GM18498 (cell line): Measurements from ENCODE around the gene SDR42E2.
"Not testable (repeated sequence)": the region's sequence is repeated elsewhere in the genome, so short reads cannot be mapped to it uniquely, and the experiment has no call there.

Experiments used
- ATAC-seq: cut with Tn5 transposase; IDR thresholded peaks from one replicate; pipeline ENCODE4 v1.9.1; 2021; ENCODE audit warnings: mild to moderate bottlenecking, moderate library complexity; ENCODE audit not compliant: unreplicated experiment

SDR42E2 gene

GRCh38 chr16:22153078-22153477, 9.2 kb upstream of the SDR42E2 start:
- not testable (repeated sequence) for ATAC-seq

- no peak for ATAC-seq
Observed at GRCh38 chr16:22161401-22161800, 905 bp upstream of the SDR42E2 start.

- ATAC-seq, result no peak
Observed at GRCh38 chr16:22162656-22163009, 327 bp downstream of the SDR42E2 start.

GRCh38 chr16:22163806-22164205, 1.5 kb downstream of the SDR42E2 start:
- no peak for ATAC-seq

GRCh38 chr16:22164482-22164881, 2.2 kb downstream of the SDR42E2 start:
- no peak for ATAC-seq

GRCh38 chr16:22165508-22166285, 3.4 kb downstream of the SDR42E2 start:
- ATAC-seq, result no peak

GRCh38 chr16:22171953-22172352, 9.6 kb downstream of the SDR42E2 start:
- no peak for ATAC-seq

- ATAC-seq, result not testable (repeated sequence)
Observed at GRCh38 chr16:22172642-22173041, 10.3 kb downstream of the SDR42E2 start.

- no peak for ATAC-seq
Observed at GRCh38 chr16:22174642-22175041, 12.3 kb downstream of the SDR42E2 start.

GRCh38 chr16:22177968-22178930, 15.9 kb downstream of the SDR42E2 start:
- ATAC-seq, result no peak

- ATAC-seq, result no peak
Observed at GRCh38 chr16:22181426-22181825, 19.1 kb downstream of the SDR42E2 start.

GRCh38 chr16:22181843-22182242, 19.5 kb downstream of the SDR42E2 start:
- ATAC-seq, result no peak

GRCh38 chr16:22183335-22183734, 21.0 kb downstream of the SDR42E2 start:
- ATAC-seq, result no peak

GRCh38 chr16:22183901-22184614, 21.8 kb downstream of the SDR42E2 start:
- no peak for ATAC-seq

GRCh38 chr16:22184615-22184968, 22.3 kb downstream of the SDR42E2 start:
- ATAC-seq, result no peak

GRCh38 chr16:22186517-22186916, 24.2 kb downstream of the SDR42E2 start:
- no peak for ATAC-seq

GRCh38 chr16:22188267-22188594, 25.9 kb downstream of the SDR42E2 start:
- ATAC-seq, result no peak

GRCh38 chr16:22188595-22189442, 26.5 kb downstream of the SDR42E2 start:
- no peak for ATAC-seq

- ATAC-seq, result no peak
Observed at GRCh38 chr16:22189473-22190080, 27.3 kb downstream of the SDR42E2 start.
